Ecto neural progenitor cell (in vitro differentiated cells): ENCODE results near the gene ZNF580.

Source experiments
- DNase-seq: peaks from one replicate; pipeline ENCODE4 v3.0.0-alpha.2; 2018; ENCODE audit warnings: low spot score

The ZNF580 gene

GRCh38 chr19:55660991-55661390 lies 20.2 kb downstream of the ZNF580 start:
- no peak for DNase-seq

- no peak for DNase-seq
Measured at GRCh38 chr19:55661826-55662225, 21.0 kb downstream of the ZNF580 start.

- DNase-seq, result no peak
Measured at GRCh38 chr19:55663846-55664536, 23.2 kb downstream of the ZNF580 start.

- no peak for DNase-seq
Measured at GRCh38 chr19:55666343-55667005, 25.7 kb downstream of the ZNF580 start.

- no peak for DNase-seq
Measured at GRCh38 chr19:55667006-55667381, 26.2 kb downstream of the ZNF580 start.

GRCh38 chr19:55667511-55667910 lies 26.7 kb downstream of the ZNF580 start:
- no peak for DNase-seq

- no peak for DNase-seq
Measured at GRCh38 chr19:55667958-55668357, 27.2 kb downstream of the ZNF580 start.

- no peak for DNase-seq
Measured at GRCh38 chr19:55668603-55669348, 28.0 kb downstream of the ZNF580 start.

GRCh38 chr19:55669418-55670279 lies 28.8 kb downstream of the ZNF580 start:
- DNase-seq, result no peak

- DNase-seq, result peak; percentile 78
Measured at GRCh38 chr19:55670280-55671053, 29.7 kb downstream of the ZNF580 start.

- no peak for DNase-seq
Measured at GRCh38 chr19:55671054-55671378, 30.2 kb downstream of the ZNF580 start.

- DNase-seq, result no peak
Measured at GRCh38 chr19:55672418-55672817, 31.6 kb downstream of the ZNF580 start.

- no peak for DNase-seq
Measured at GRCh38 chr19:55673465-55673864, 32.7 kb downstream of the ZNF580 start.

- DNase-seq, result no peak
Measured at GRCh38 chr19:55673889-55674288, 33.1 kb downstream of the ZNF580 start.

- DNase-seq, result no peak
Measured at GRCh38 chr19:55674459-55674840, 33.6 kb downstream of the ZNF580 start.

GRCh38 chr19:55674841-55675660 lies 34.2 kb downstream of the ZNF580 start, which contains the start of gene EPN1:
EPN1 (plus strand) TSS chr19:55675226; CDS start chr19:55678628, 3,402 bp downstream.
- peak; percentile 98 for DNase-seq

- DNase-seq, result no peak
Measured at GRCh38 chr19:55675661-55676354, 35.0 kb downstream of the ZNF580 start.

GRCh38 chr19:55676383-55676782 lies 35.6 kb downstream of the ZNF580 start:
- no peak for DNase-seq

GRCh38 chr19:55676889-55677505 lies 36.2 kb downstream of the ZNF580 start:
- DNase-seq, result no peak
